ENCODE data around the gene DCTN1.

DCTN1 gene

GRCh38 chr2:74417763-74418162, 37.7 kb upstream of the DCTN1 start:
- Histone ChIP-seq H3F3A (ENCODE audit: low read depth) (no peaks in the 10 kb centered on the region), H3K36me3 (ENCODE audit: insufficient read depth, low read length) (no peaks in the 10 kb centered on the region), H3K4me1 (ENCODE audit: insufficient read depth, low read length, poor library complexity, severe bottlenecking) (peaks cover 17% of the 10 kb centered on the region), H3K9me3 (ENCODE audit: insufficient read depth, low read depth, low read length) (no peaks in the 10 kb centered on the region), H3K4me3 (ENCODE audit: low read length, poor library complexity, severe bottlenecking) (no peak overlapping the region), H4K20me1 (ENCODE audit: insufficient read depth, low read length, poor library complexity, severe bottlenecking) (no peaks in the 10 kb centered on the region), H3K79me2 (ENCODE audit: insufficient read depth, low read length) (peaks cover 5% of the 10 kb centered on the region; the same call in 1 of the 2 replicates), H3K27me3 (ENCODE audit: insufficient read depth, low read length, poor library complexity, severe bottlenecking) (no peaks in the 10 kb centered on the region), H3K9ac (ENCODE audit: low read depth, low read length, poor library complexity, severe bottlenecking) (no peak overlapping the region), H3K9me2 (replicated peaks; ENCODE audit: low read depth, low read length) (no peaks in the 10 kb centered on the region), H3K4me2 (ENCODE audit: low read depth, low read length, poor library complexity, severe bottlenecking) (no peak overlapping the region), H2AFZ (ENCODE audit: low read length) (no peak overlapping the region)
- no peak for TF ChIP-seq EZH2phosphoT487 (IDR thresholded peaks at IDR 0.05; ENCODE audit: borderline replicate concordance)
- TF ChIP-seq, protein P1, sequence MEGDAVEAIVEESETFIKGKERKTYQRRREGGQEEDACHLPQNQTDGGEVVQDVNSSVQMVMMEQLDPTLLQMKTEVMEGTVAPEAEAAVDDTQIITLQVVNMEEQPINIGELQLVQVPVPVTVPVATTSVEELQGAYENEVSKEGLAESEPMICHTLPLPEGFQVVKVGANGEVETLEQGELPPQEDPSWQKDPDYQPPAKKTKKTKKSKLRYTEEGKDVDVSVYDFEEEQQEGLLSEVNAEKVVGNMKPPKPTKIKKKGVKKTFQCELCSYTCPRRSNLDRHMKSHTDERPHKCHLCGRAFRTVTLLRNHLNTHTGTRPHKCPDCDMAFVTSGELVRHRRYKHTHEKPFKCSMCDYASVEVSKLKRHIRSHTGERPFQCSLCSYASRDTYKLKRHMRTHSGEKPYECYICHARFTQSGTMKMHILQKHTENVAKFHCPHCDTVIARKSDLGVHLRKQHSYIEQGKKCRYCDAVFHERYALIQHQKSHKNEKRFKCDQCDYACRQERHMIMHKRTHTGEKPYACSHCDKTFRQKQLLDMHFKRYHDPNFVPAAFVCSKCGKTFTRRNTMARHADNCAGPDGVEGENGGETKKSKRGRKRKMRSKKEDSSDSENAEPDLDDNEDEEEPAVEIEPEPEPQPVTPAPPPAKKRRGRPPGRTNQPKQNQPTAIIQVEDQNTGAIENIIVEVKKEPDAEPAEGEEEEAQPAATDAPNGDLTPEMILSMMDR (conservative IDR thresholded peaks at IDR 0.05; ENCODE audit: low read length), result no peak

DNA sequence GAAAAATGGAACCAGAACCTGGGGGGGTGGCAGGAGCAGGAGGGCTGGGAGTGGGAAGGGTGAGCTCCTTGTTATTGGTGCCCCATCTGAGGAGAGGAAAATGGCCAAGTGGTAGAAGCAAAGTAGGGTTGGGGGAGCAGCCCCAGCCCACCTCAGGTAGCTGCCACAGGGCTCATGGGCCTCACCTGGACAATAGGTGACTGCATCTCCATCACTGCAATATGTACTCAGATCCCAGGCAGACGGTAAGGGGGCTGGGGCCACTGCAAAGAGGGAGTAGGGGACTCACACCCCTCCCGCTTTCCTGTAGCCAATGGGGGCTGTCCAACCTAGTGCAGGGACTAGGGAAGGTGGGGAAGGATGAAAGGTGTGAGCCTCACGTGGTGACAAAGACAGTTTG, 37.1 kb upstream of the DCTN1 start:
- no peak overlapping the region for H3K9ac ChIP-seq (ENCODE audit: low read depth, low read length, poor library complexity, severe bottlenecking)
- H3F3A ChIP-seq (ENCODE audit: low read depth), result no peaks in the 10 kb centered on the region
- no peaks in the 10 kb centered on the region for H4K20me1 ChIP-seq (ENCODE audit: insufficient read depth, low read length, poor library complexity, severe bottlenecking)
- no peak overlapping the region for H3K4me2 ChIP-seq (ENCODE audit: low read depth, low read length, poor library complexity, severe bottlenecking)
- peaks cover 15% of the 10 kb centered on the region for H3K4me1 ChIP-seq (ENCODE audit: insufficient read depth, low read length, poor library complexity, severe bottlenecking)
- no peak overlapping the region for H2AFZ ChIP-seq (ENCODE audit: low read length)
- peaks cover 2% of the 10 kb centered on the region; the same call in 1 of the 2 replicates for H3K79me2 ChIP-seq (ENCODE audit: insufficient read depth, low read length)
- no peaks in the 10 kb centered on the region for H3K27me3 ChIP-seq (ENCODE audit: insufficient read depth, low read length, poor library complexity, severe bottlenecking)
- TF ChIP-seq EZH2phosphoT487 (IDR thresholded peaks at IDR 0.05; ENCODE audit: borderline replicate concordance), result no peak
- TF ChIP-seq, protein P1 (conservative IDR thresholded peaks at IDR 0.05; ENCODE audit: low read length), result no peak
- no peak overlapping the region for H3K4me3 ChIP-seq (ENCODE audit: low read length, poor library complexity, severe bottlenecking)
- H3K9me3 ChIP-seq (ENCODE audit: insufficient read depth, low read depth, low read length), result no peaks in the 10 kb centered on the region
- no peaks in the 10 kb centered on the region for H3K36me3 ChIP-seq (ENCODE audit: insufficient read depth, low read length)
- H3K9me2 ChIP-seq (replicated peaks; ENCODE audit: low read depth, low read length), result no peaks in the 10 kb centered on the region

- Histone ChIP-seq H3K27me3 (ENCODE audit: insufficient read depth, low read length, poor library complexity, severe bottlenecking) (no peaks in the 10 kb centered on the region), H4K20me1 (ENCODE audit: insufficient read depth, low read length, poor library complexity, severe bottlenecking) (no peaks in the 10 kb centered on the region), H3K9ac (ENCODE audit: low read depth, low read length, poor library complexity, severe bottlenecking) (no peak overlapping the region), H3K36me3 (ENCODE audit: insufficient read depth, low read length) (no peaks in the 10 kb centered on the region), H3K79me2 (ENCODE audit: insufficient read depth, low read length) (no peaks in the 10 kb centered on the region; the same call in 1 of the 2 replicates), H3K4me3 (ENCODE audit: low read length, poor library complexity, severe bottlenecking) (no peak overlapping the region), H3K4me2 (ENCODE audit: low read depth, low read length, poor library complexity, severe bottlenecking) (no peak overlapping the region), H2AFZ (ENCODE audit: low read length) (no peak overlapping the region), H3K9me2 (replicated peaks; ENCODE audit: low read depth, low read length) (no peaks in the 10 kb centered on the region), H3K4me1 (ENCODE audit: insufficient read depth, low read length, poor library complexity, severe bottlenecking) (peaks cover 13% of the 10 kb centered on the region), H3F3A (ENCODE audit: low read depth) (no peaks in the 10 kb centered on the region), H3K9me3 (ENCODE audit: insufficient read depth, low read depth, low read length) (no peaks in the 10 kb centered on the region)
- TF ChIP-seq EZH2phosphoT487 (IDR thresholded peaks at IDR 0.05; ENCODE audit: borderline replicate concordance), result no peak
- TF ChIP-seq, protein P1 (conservative IDR thresholded peaks at IDR 0.05; ENCODE audit: low read length), result peak; percentile 42
Measured at GRCh38 chr2:74416778-74417177, 36.7 kb upstream of the DCTN1 start.

Measured in Loucy (cell line).